Transverse colon (tissue), 4 donors: ENCODE data around the gene PITPNC1. TPM values are rescaled to one million over a fixed set of nuclear protein-coding genes. Genes with fewer than 3 reads are reported as not detected.
A peak's percentile ranks its signal among the peaks of the same experiment; 100 is the strongest.
"Not testable (repeated sequence)": the region's sequence is repeated elsewhere in the genome, so short reads cannot be mapped to it uniquely, and the experiment has no call there.

Source experiments
- DNase-seq: peaks from one replicate; pipeline ENCODE4 v3.0.0-alpha.2; 2019
- H3K27ac ChIP-seq, 4 donors: fragments of 200-600 bp; sonication (generic); 2 replicates each; pipeline ENCODE4 v1.5.1; 2016 to 2018; ENCODE audit warnings: inconsistent platforms in 4 of 4
- H3K27me3 ChIP-seq: fragments of 200-600 bp; sonication (generic); 2 replicates; pipeline ENCODE4 v1.5.1; 2017; ENCODE audit warnings: inconsistent platforms
- H3K36me3 ChIP-seq, 4 donors: fragments of 200-600 bp; sonication (generic); 2 replicates each; pipeline ENCODE4 v1.5.1; 2017 to 2019; ENCODE audit warnings: inconsistent platforms in 4 of 4
- H3K4me1 ChIP-seq, 4 donors: fragments of 200-600 bp; sonication (generic); 2 replicates each; pipeline ENCODE4 v1.5.1; 2017 to 2020; ENCODE audit warnings: inconsistent platforms in 4 of 4
- H3K4me3 ChIP-seq, 4 donors: fragments of 200-600 bp; sonication (generic); 1 replicate in 1 of 4; 2 replicates in 3 of 4; pipeline versions ENCODE4 v1.5.1 to v1.6.1; 2017 to 2019; ENCODE audit warnings: inconsistent platforms in 4 of 4
- H3K9me3 ChIP-seq, 2 donors: fragments of 200-600 bp; sonication (generic); 2 replicates each; pipeline ENCODE4 v1.5.1; 2017 to 2019; ENCODE audit warnings: inconsistent platforms in 2 of 2
- EP300 ChIP-seq: sonication (generic); formaldehyde crosslinking; IDR thresholded peaks from one replicate; pipeline ENCODE4 v1.6.1; 2017; ENCODE audit warnings: antibody characterized with exemption, low read depth
- POLR2A ChIP-seq: fragments of 450-650 bp; IDR thresholded peaks from one replicate; pipeline ENCODE4 v1.6.1; 2016; ENCODE audit warnings: antibody characterized with exemption, mild to moderate bottlenecking, moderate library complexity
- POLR2AphosphoS5 ChIP-seq, 3 donors: sonication (generic); formaldehyde crosslinking; IDR thresholded peaks; one replicate each; pipeline ENCODE4 v1.6.1; 2016; ENCODE audit warnings: antibody characterized with exemption in 3 of 3
- WGBS, 2 donors: methylation state at CpG; one replicate each; pipeline ENCODE4 v1.1.5; 2018; ENCODE audit warnings: low coverage in 1 of 2; 5-methylcytosine and 5-hydroxymethylcytosine counted together
- in situ Hi-C, 4 donors: fragments of 200-750 bp; cut with MboI; loops; one replicate each; pipeline versions ENCODE4 v1.15.0 to v1.15.1; 2017; ENCODE audit warnings: low sequenced_read_pairs in 3 of 4, low pct_ligation_motif_present in 1 of 4, low pct_unique_long_range_greater_than_20kb in 1 of 4
- intact Hi-C: fragments of 100-400 bp; cut with DNase I; formaldehyde crosslinking; loops from one replicate; pipeline ENCODE4 v1.15.1; 2023; ENCODE audit warnings: low total_unique reads
- total RNA-seq, 4 donors: library from RNA; depleted of rRNA; stranded (reverse); fragments of >200 nt; gene quantifications; one replicate each; pipeline ENCODE4 v1.1.0, GENCODE V29; 2016
- TF ChIP-seq, protein P1 (sequence below), 5 experiments: fragments of 200-600 bp in 3 of 5; fragments of 450-650 bp in 2 of 5; sonication (generic) in 3 of 5; IDR thresholded peaks; 1 replicate in 2 of 5; 2 replicates in 3 of 5; pipeline ENCODE4 v1.5.1; 2016 to 2017; ENCODE audit warnings: antibody characterized with exemption in 5 of 5, inconsistent platforms in 3 of 5, mild to moderate bottlenecking in 2 of 5, moderate library complexity in 1 of 5

Gene PITPNC1
- total RNA-seq, 4 donors from 2014 or later, result 1.6 to 10.3 (median 4.0) TPM

DNA sequence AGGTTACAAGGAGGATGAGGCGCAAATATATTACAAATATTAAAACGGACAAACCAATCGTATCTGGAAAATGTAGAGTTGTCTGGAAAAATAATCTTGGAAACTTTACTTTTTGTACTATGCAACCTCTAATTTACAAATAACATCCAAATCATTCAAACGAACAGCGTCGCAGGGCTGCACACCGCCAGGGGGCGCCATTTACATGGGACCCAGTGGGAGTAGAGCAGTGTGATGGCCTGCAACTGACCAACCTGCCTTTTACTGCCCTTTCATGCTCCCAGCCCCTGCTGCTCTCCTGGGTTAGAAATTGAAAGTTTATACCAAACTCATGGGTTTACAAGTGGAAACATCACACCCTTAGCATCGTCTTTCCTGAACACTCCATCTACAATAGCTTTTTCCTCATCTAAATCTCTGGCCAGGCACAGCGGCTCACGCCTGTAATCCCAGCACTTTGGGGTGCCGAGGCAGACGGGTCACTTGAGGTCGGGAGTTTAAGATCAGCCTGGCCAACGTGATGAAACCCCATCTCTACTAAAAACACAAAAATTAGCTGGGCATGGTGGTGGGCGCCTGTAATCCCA lies 10.0 kb downstream of the PITPNC1 start:
- Histone ChIP-seq H3K9me3 (no peaks in the 10 kb centered on the region), H3K27me3 (no peaks in the 10 kb centered on the region), H3K27ac (no peak overlapping the region), H3K4me3 (no peak overlapping the region), H3K4me1 (peaks cover 0 to 7% (median 3%) of the 10 kb centered on the region in 4 donors), H3K36me3 (no peaks in the 10 kb centered on the region)
- peak; percentile 60 for DNase-seq
- 61 to 68% methylated on average over 5 to 16 of the region's 16 CpGs for WGBS, 2 donors
- in situ Hi-C loops, result loop anchor here in 3 of 4 donors (5.0 to 25.0 kb wide), 5 partner anchors 88 to 300 kb away; no protein-coding TSS in a partner anchor
- intact Hi-C loops, result no loop called here
- no peak for TF ChIP-seq POLR2AphosphoS5 (IDR thresholded peaks at IDR 0.05)
- TF ChIP-seq, protein P1, sequence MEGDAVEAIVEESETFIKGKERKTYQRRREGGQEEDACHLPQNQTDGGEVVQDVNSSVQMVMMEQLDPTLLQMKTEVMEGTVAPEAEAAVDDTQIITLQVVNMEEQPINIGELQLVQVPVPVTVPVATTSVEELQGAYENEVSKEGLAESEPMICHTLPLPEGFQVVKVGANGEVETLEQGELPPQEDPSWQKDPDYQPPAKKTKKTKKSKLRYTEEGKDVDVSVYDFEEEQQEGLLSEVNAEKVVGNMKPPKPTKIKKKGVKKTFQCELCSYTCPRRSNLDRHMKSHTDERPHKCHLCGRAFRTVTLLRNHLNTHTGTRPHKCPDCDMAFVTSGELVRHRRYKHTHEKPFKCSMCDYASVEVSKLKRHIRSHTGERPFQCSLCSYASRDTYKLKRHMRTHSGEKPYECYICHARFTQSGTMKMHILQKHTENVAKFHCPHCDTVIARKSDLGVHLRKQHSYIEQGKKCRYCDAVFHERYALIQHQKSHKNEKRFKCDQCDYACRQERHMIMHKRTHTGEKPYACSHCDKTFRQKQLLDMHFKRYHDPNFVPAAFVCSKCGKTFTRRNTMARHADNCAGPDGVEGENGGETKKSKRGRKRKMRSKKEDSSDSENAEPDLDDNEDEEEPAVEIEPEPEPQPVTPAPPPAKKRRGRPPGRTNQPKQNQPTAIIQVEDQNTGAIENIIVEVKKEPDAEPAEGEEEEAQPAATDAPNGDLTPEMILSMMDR (IDR thresholded peaks at IDR 0.05), result peak; percentile 60 to 73 (median 72)

DNA sequence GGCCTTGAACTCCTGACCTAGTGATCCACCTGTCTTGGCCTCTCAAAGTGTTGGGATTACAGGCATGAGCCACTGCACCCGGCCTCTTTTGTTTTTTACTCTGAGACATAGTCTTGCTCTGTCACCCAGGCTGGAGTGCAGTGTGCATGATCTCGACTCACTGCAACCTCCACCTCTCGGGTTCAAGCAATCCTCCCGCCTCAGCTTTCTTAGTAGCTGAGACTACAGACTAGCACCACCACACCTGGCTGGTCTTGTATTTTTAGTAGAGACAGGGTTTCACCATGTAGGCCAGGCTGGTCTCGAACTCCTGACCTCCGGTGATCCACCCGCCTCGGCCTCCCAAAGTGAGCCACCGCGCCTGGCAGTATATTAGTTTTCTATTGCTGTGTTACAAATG lies 11.5 kb downstream of the PITPNC1 start:
- intact Hi-C loops, H3K9me3 ChIP-seq, H3K27ac ChIP-seq, H3K4me3 ChIP-seq, H3K36me3 ChIP-seq, H3K4me1 ChIP-seq, H3K27me3 ChIP-seq, DNase-seq: not testable (repeated sequence)
- 97% methylated on average over 10 of the region's 10 CpGs; no CpG with 5 or more reads in 1 of the 2 donors for WGBS, 2 donors
- in situ Hi-C loops, result loop anchor here in 3 of 4 donors (5.0 to 25.0 kb wide), 5 partner anchors 86 to 299 kb away; no protein-coding TSS in a partner anchor

DNA sequence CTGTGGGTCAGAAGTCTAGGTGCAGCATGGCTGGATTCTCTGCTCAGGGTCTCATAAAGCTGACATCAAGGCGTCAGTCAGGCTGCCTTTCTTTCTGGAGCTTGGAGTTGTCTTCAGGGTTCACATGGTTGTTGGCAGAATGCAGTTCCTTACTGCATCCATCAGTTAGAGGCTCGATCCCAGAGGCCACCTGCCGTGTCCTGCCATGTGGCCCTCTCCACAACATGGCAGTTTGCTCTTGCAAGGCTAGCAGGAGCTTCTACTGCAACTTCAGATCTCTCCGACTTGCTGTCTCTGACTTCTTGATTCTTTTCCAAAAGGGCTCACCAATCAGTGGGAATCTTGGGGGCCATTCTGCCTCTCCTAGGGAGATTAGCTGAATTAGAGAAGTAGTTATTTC lies 11.9 kb downstream of the PITPNC1 start:
- Histone ChIP-seq H3K27ac (peak overlapping the region in 1 of 4 donors; percentile 41), H3K4me1 (peaks cover 0 to 7% (median 3%) of the 10 kb centered on the region in 4 donors), H3K4me3 (no peak overlapping the region), H3K36me3 (no peaks in the 10 kb centered on the region), H3K9me3 (no peaks in the 10 kb centered on the region), H3K27me3 (no peaks in the 10 kb centered on the region)
- no peak for DNase-seq
- in situ Hi-C loops (loop anchor here in 3 of 4 donors (5.0 to 25.0 kb wide), 5 partner anchors 86 to 298 kb away; no protein-coding TSS in a partner anchor), intact Hi-C loops (no loop called here)
- TF ChIP-seq POLR2AphosphoS5 (IDR thresholded peaks at IDR 0.05) (no peak), POLR2A (no peak), EP300 (no peak)
- TF ChIP-seq, protein P1 (IDR thresholded peaks at IDR 0.05), result no peak
- WGBS, 2 donors, result 94% methylated on average over 4 of the region's 4 CpGs; no CpG with 5 or more reads in 1 of the 2 donors

DNA sequence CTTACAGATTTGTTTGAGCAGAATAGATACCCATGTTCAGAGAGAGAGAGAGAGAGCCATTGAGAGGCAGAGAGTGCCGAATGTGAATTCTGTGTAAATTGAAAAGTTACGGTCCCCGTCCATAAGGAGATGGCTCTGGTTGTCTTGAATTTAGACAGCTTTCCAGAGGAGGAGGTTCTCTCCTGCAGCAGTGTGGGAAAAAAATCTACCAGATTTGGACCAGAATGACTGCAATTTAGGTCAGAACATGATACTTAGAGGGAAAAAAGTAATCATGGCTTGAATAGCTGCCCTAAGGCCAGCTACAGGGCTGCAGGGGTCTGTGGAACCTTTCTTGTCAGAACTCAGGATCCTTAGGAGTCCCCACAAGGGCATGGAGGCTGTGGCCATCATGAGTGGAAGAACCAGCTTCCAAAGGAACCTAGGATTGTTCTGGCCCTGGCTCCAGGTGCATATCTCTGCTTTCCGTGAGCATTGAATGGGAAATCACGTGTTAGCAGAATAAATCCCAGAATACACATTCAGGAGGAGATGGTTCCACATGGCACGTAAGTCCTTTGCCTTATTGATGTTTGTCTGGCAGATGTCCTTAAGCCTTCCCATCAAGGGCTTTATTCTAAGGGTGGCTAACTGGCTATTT lies 13.0 kb downstream of the PITPNC1 start:
- intact Hi-C loops, result loop anchor here (5.0 kb wide), 1 partner anchor 87 kb away; no protein-coding TSS in a partner anchor
- Histone ChIP-seq H3K27me3 (no peaks in the 10 kb centered on the region), H3K27ac (peak overlapping the region; percentile 38 to 60 (median 44)), H3K36me3 (no peaks in the 10 kb centered on the region), H3K9me3 (no peaks in the 10 kb centered on the region), H3K4me1 (peaks cover 0 to 7% (median 3%) of the 10 kb centered on the region in 4 donors), H3K4me3 (no peak overlapping the region)
- in situ Hi-C loops, result loop anchor here in 2 of 4 donors (10.0 to 25.0 kb wide), 3 partner anchors 75 to 297 kb away; no protein-coding TSS in a partner anchor
- TF ChIP-seq POLR2AphosphoS5 (IDR thresholded peaks at IDR 0.05), result no peak
- TF ChIP-seq EP300, result no peak
- TF ChIP-seq, protein P1 (IDR thresholded peaks at IDR 0.05), result no peak
- TF ChIP-seq POLR2A, result no peak
- DNase-seq, result no peak
- 74 to 95% methylated on average over 3 to 6 of the region's 6 CpGs for WGBS, 2 donors
